Smooth muscle cell (in vitro differentiated cells): Measurements from ENCODE around the gene BAAT. TPM values are rescaled to one million over a fixed set of nuclear protein-coding genes. Genes with fewer than 3 reads are reported as not detected.

ENCODE experiments used
- DNase-seq: peaks from one replicate; lab custom pipeline; 2025; ENCODE audit not compliant: unreplicated experiment; lab: John Stamatoyannopoulos, UW
- H2AFZ ChIP-seq: fragments of 200-600 bp; sonication (generic); 2 replicates; pipeline ENCODE4 v1.6.0; 2016; ENCODE audit warnings: antibody characterized with exemption, low read depth, mild to moderate bottlenecking
- H3F3A ChIP-seq: fragments of 200-600 bp; sonication (generic); 2 replicates; pipeline ENCODE4 v1.6.0; 2017; ENCODE audit warnings: antibody characterized with exemption, low read depth
- H3K27ac ChIP-seq: fragments of 200-600 bp; sonication (generic); 2 replicates; pipeline ENCODE4 v1.5.1; 2016; ENCODE audit warnings: low read depth, mild to moderate bottlenecking
- H3K27me3 ChIP-seq: fragments of 200-600 bp; sonication (generic); 2 replicates; pipeline ENCODE4 v1.6.1; 2016; ENCODE audit warnings: low read depth, mild to moderate bottlenecking
- H3K36me3 ChIP-seq: fragments of 200-600 bp; sonication (generic); 2 replicates; pipeline ENCODE4 v1.5.1; 2016; ENCODE audit warnings: low read depth
- H3K4me1 ChIP-seq: fragments of 200-600 bp; sonication (generic); 2 replicates; pipeline ENCODE4 v1.5.1; 2016; ENCODE audit warnings: low read depth
- H3K4me2 ChIP-seq: fragments of 200-600 bp; sonication (generic); 2 replicates; pipeline ENCODE4 v1.6.0; 2016; ENCODE audit warnings: mild to moderate bottlenecking
- H3K4me3 ChIP-seq: fragments of 200-600 bp; sonication (generic); 2 replicates; pipeline ENCODE4 v1.5.1; 2016; ENCODE audit warnings: mild to moderate bottlenecking
- H3K79me2 ChIP-seq: fragments of 200-600 bp; sonication (generic); 2 replicates; pipeline ENCODE4 v1.6.0; 2016; ENCODE audit warnings: low read depth, mild to moderate bottlenecking
- H3K9ac ChIP-seq: fragments of 200-600 bp; sonication (generic); 2 replicates; pipeline ENCODE4 v1.6.0; 2016; ENCODE audit warnings: low read depth
- H3K9me3 ChIP-seq: fragments of 200-600 bp; sonication (generic); replicated peaks from 2 replicates; pipeline ENCODE4 v1.5.1; 2016; ENCODE audit warnings: low read depth
- H4K20me1 ChIP-seq: fragments of 200-600 bp; sonication (generic); 2 replicates; pipeline ENCODE4 v1.6.0; 2016; ENCODE audit warnings: low read depth
- WGBS: methylation state at CpG from one replicate; pipeline ENCODE4 v1.1.7; 2016; ENCODE audit warnings: low lambda C conversion rate; 5-methylcytosine and 5-hydroxymethylcytosine counted together
- polyA plus RNA-seq: library from polyadenylated mRNA; unstranded; fragments of >200 nt; fragmentation: Nextera tagmentation; extraction: Ambion mirVana; gene quantifications from 2 replicates; pipeline ENCODE4 v1.2.1, GENCODE V29; 2016
- total RNA-seq: library from RNA; depleted of rRNA; stranded (reverse); fragments of >200 nt; gene quantifications from 2 replicates; pipeline ENCODE4 v1.2.3, GENCODE V29; 2014
- TF ChIP-seq, protein P1 (sequence below): fragments of 200-600 bp; sonication (generic); IDR thresholded peaks from 2 replicates; pipeline ENCODE4 v1.5.1; 2017; ENCODE audit warnings: borderline replicate concordance, mild to moderate bottlenecking, antibody characterized with exemption; ENCODE audit not compliant: insufficient read depth, poor library complexity, severe bottlenecking

BAAT gene
- total and polyA plus RNA-seq, 2 experiments from 2014 or later: not detected

DNA sequence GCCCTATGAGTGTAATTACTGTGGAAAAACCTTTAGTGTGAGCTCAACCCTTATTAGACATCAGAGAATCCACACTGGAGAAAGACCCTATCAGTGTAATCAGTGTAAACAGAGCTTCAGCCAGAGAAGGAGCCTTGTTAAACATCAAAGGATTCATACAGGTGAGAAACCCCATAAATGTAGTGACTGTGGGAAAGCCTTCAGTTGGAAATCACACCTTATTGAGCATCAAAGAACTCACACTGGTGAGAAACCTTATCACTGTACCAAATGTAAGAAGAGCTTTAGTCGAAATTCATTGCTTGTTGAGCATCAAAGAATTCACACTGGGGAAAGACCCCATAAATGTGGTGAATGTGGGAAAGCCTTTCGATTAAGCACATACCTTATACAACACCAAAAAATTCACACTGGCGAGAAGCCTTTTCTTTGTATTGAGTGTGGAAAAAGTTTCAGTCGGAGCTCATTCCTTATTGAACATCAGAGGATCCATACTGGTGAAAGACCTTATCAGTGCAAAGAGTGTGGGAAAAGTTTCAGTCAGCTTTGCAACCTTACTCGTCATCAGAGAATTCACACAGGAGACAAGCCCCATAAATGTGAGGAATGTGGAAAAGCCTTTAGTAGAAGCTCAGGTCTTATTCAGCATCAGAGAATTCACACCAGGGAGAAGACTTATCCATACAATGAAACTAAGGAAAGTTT, 23.7 kb upstream of the BAAT start:
- H2AFZ ChIP-seq: no peak overlapping the region
- no peak overlapping the region for H3K9ac ChIP-seq
- H3K4me3 ChIP-seq: peak overlapping the region; percentile 10
- H3K4me2 ChIP-seq: no peak overlapping the region
- H3K4me1 ChIP-seq: no peaks in the 10 kb centered on the region
- no peak overlapping the region for H3K27ac ChIP-seq
- no peaks in the 10 kb centered on the region for H4K20me1 ChIP-seq
- no peaks in the 10 kb centered on the region for H3K79me2 ChIP-seq
- H3K36me3 ChIP-seq: peaks cover 63% of the 10 kb centered on the region
- H3K27me3 ChIP-seq: no peaks in the 10 kb centered on the region
- WGBS: 100% methylated on average over 5 of the region's 5 CpGs
- H3F3A ChIP-seq: peaks cover 10% of the 10 kb centered on the region
- DNase-seq: no peak
- TF ChIP-seq, protein P1, sequence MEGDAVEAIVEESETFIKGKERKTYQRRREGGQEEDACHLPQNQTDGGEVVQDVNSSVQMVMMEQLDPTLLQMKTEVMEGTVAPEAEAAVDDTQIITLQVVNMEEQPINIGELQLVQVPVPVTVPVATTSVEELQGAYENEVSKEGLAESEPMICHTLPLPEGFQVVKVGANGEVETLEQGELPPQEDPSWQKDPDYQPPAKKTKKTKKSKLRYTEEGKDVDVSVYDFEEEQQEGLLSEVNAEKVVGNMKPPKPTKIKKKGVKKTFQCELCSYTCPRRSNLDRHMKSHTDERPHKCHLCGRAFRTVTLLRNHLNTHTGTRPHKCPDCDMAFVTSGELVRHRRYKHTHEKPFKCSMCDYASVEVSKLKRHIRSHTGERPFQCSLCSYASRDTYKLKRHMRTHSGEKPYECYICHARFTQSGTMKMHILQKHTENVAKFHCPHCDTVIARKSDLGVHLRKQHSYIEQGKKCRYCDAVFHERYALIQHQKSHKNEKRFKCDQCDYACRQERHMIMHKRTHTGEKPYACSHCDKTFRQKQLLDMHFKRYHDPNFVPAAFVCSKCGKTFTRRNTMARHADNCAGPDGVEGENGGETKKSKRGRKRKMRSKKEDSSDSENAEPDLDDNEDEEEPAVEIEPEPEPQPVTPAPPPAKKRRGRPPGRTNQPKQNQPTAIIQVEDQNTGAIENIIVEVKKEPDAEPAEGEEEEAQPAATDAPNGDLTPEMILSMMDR: no peak
- peaks cover 79% of the 10 kb centered on the region for H3K9me3 ChIP-seq

DNA sequence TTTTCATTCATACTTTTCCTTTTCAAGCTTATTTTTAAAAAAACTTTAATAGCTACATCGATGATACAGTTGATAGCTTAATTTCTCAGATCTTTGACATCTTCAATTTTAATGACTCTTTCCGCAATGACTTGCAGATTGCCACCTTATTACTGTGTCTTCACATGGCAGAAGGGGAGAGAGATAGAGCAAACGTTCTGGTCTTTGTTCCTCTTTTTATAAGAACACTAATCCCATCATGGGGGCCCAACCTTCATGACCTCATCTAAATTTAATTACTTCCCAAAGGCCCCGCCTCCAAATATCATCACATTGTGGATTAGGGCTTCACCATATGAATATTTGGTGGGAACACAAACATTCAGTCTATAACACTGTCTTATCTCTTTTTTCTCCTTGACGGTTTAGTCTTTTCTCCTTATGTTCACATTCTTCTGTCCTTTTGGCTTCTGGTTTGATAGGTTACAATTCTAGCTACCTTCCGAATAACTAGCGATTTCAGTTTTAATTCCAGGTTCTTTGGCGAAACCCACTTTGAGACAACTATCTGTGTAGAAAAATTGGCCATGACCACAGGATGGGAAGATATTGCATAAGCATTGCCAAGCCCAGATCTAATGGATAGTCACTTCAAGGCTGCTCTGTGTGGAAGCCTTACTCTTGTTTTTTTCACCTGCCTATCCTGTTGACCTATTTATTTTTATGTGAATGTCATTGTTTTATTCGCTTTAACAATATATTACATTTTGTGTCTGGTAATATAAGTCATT, 18.9 kb upstream of the BAAT start:
- WGBS: 95% methylated on average over 9 of the region's 9 CpGs
- no peak overlapping the region for H2AFZ ChIP-seq
- peak overlapping the region; percentile 15 for H3K4me3 ChIP-seq
- TF ChIP-seq, protein P1: no peak
- no peaks in the 10 kb centered on the region for H3K27me3 ChIP-seq
- peaks cover 5% of the 10 kb centered on the region for H3F3A ChIP-seq
- peaks cover 48% of the 10 kb centered on the region for H3K9me3 ChIP-seq
- no peak overlapping the region for H3K9ac ChIP-seq
- peaks cover 43% of the 10 kb centered on the region for H3K79me2 ChIP-seq
- H3K27ac ChIP-seq: no peak overlapping the region
- no peak overlapping the region for H3K4me2 ChIP-seq
- peaks cover 77% of the 10 kb centered on the region for H3K36me3 ChIP-seq
- DNase-seq: no peak
- peaks cover 8% of the 10 kb centered on the region for H3K4me1 ChIP-seq
- no peaks in the 10 kb centered on the region for H4K20me1 ChIP-seq

DNA sequence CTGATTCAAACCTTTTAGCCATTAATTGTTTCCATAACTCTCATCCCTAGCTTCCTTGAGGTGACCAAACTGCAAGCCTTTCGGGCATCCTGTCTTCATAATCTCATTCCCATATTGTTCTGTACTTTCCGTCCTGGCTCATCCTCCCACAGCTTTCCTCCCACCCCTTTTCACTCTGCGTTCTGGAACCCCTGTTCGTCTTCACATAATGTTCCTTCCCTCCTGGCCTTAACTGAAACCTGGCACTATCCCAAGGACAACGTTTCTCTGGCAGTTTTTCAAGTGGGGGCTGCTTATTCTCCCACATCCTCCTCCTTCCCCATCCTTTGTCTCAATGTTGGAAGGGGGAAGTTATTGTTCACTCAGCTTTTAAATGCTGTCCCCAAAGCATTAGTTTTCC, 15.3 kb upstream of the BAAT start:
- no peak overlapping the region for H3K9ac ChIP-seq
- DNase-seq: no peak
- peaks cover 46% of the 10 kb centered on the region for H3K36me3 ChIP-seq
- no peak overlapping the region for H2AFZ ChIP-seq
- H4K20me1 ChIP-seq: no peaks in the 10 kb centered on the region
- WGBS: 76% methylated on average over 5 of the region's 5 CpGs
- H3K27ac ChIP-seq: no peak overlapping the region
- peaks cover 73% of the 10 kb centered on the region for H3K79me2 ChIP-seq
- peak overlapping the region; percentile 84 for H3K4me2 ChIP-seq
- no peaks in the 10 kb centered on the region for H3F3A ChIP-seq
- TF ChIP-seq, protein P1: no peak
- H3K4me1 ChIP-seq: peaks cover 13% of the 10 kb centered on the region
- peak overlapping the region; percentile 96 for H3K4me3 ChIP-seq
- H3K27me3 ChIP-seq: no peaks in the 10 kb centered on the region
- peaks cover 18% of the 10 kb centered on the region for H3K9me3 ChIP-seq

DNA sequence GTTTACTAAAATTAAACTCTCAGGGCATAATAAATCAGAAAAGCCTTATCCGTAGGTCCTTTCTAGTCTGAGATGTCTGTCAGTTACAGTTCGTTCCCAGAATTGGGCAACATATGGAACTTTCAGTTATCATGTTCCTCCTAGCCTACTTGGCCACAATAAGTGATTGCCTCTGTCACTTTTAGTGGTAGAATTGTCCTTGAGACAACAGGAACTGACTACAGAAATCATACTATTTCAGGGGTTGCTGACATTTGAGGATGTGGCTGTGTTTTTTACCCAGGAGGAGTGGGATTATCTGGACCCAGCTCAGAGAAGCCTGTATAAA, 14.8 kb upstream of the BAAT start:
- Histone ChIP-seq H2AFZ (no peak overlapping the region), H3K27me3 (no peaks in the 10 kb centered on the region), H3K4me3 (peak overlapping the region; percentile 96), H3K27ac (no peak overlapping the region), H3F3A (no peaks in the 10 kb centered on the region), H3K36me3 (peaks cover 45% of the 10 kb centered on the region), H3K9me3 (peaks cover 16% of the 10 kb centered on the region), H4K20me1 (no peaks in the 10 kb centered on the region), H3K9ac (peak overlapping the region; percentile 95), H3K79me2 (peaks cover 78% of the 10 kb centered on the region), H3K4me2 (peak overlapping the region; percentile 84), H3K4me1 (peaks cover 13% of the 10 kb centered on the region)
- 52% methylated on average over 2 of the region's 2 CpGs for WGBS
- DNase-seq: no peak
- TF ChIP-seq, protein P1: no peak
